WTC11 (cell line): ENCODE measurements around the gene FABP3. TPM values are rescaled to one million over a fixed set of nuclear protein-coding genes. Genes with fewer than 3 reads are reported as not detected.

ENCODE experiments used
- ATAC-seq: fragments of 200-7000 bp; cut with Tn5 transposase; 2 replicates; pipeline ENCODE4 v1.10.0; 2021; ENCODE audit warnings: mild to moderate bottlenecking, moderate library complexity
- CTCF ChIA-PET: fragments of 300-600 bp; sonication (Branson Sonifier 250); formaldehyde crosslinking; loops from one replicate; lab custom pipeline; 2021; ENCODE audit warnings: antibody characterized with exemption; lab: Charles Lee
- POLR2A ChIA-PET: fragments of 350-600 bp; sonication (Branson Sonifier 250); formaldehyde crosslinking; loops from one replicate; lab custom pipeline; 2021; ENCODE audit warnings: antibody characterized with exemption; lab: Charles Lee
- DNase-seq: peaks from one replicate; pipeline ENCODE4 v3.0.0; 2021; ENCODE audit warnings: low spot score
- H3K27ac Mint-ChIP-seq: 2 replicates; pipeline ENCODE4 v1.8.0; 2021; ENCODE audit warnings: mixed read lengths
- H3K27me3 Mint-ChIP-seq: 2 replicates; pipeline ENCODE4 v1.8.0; 2021; ENCODE audit warnings: low read depth, mild to moderate bottlenecking, moderate library complexity, mixed read lengths
- H3K36me3 Mint-ChIP-seq: 2 replicates; pipeline ENCODE4 v1.8.0; 2021; ENCODE audit warnings: mixed read lengths
- H3K4me1 Mint-ChIP-seq: 2 replicates; pipeline ENCODE4 v1.8.0; 2022; ENCODE audit warnings: mixed read lengths
- H3K4me3 Mint-ChIP-seq: 2 replicates; pipeline ENCODE4 v1.8.0; 2021; ENCODE audit warnings: mild to moderate bottlenecking, moderate library complexity, mixed read lengths
- H3K9me3 Mint-ChIP-seq: 2 replicates; pipeline ENCODE4 v1.8.0; 2021; ENCODE audit warnings: mixed read lengths
- E2F4 ChIP-seq: sonication (generic); formaldehyde crosslinking; IDR thresholded peaks from 2 replicates; pipeline ENCODE4 v1.8.1; 2022; ENCODE audit warnings: low read depth, mild to moderate bottlenecking, moderate library complexity, missing genetic modification reagents, borderline replicate concordance
- EMX1 ChIP-seq: fragments of 250-450 bp; sonication (Bioruptor Pico); IDR thresholded peaks from 2 replicates; pipeline ENCODE4 v1.8.0; 2021; ENCODE audit warnings: mild to moderate bottlenecking
- ETV6 ChIP-seq: sonication (generic); formaldehyde crosslinking; IDR thresholded peaks from 2 replicates; pipeline ENCODE4 v1.8.1; 2022; ENCODE audit warnings: mild to moderate bottlenecking, missing genetic modification reagents
- FOXJ3 ChIP-seq: sonication (generic); formaldehyde crosslinking; IDR thresholded peaks from 2 replicates; pipeline ENCODE4 v1.9.0; 2021; ENCODE audit warnings: missing genetic modification reagents, mild to moderate bottlenecking, borderline replicate concordance
- FOXP1 ChIP-seq: sonication (generic); formaldehyde crosslinking; IDR thresholded peaks from 2 replicates; pipeline ENCODE4 v1.8.0; 2022; ENCODE audit warnings: missing genetic modification reagents, mild to moderate bottlenecking, moderate library complexity, borderline replicate concordance
- GTF2I ChIP-seq: fragments of 250-450 bp; sonication (Bioruptor Pico); conservative IDR thresholded peaks from 2 replicates; pipeline ENCODE4 v1.4.0; 2021; ENCODE audit warnings: mild to moderate bottlenecking
- HMGA2 ChIP-seq: fragments of 250-450 bp; sonication (Bioruptor Pico); IDR thresholded peaks from 2 replicates; pipeline ENCODE4 v1.4.0; 2021; ENCODE audit warnings: mild to moderate bottlenecking, moderate library complexity
- IRF1 ChIP-seq: sonication (generic); formaldehyde crosslinking; IDR thresholded peaks from 2 replicates; pipeline ENCODE4 v1.8.0; 2023; ENCODE audit warnings: missing genetic modification reagents
- MAX ChIP-seq: sonication (generic); formaldehyde crosslinking; IDR thresholded peaks from 2 replicates; pipeline ENCODE4 v1.8.0; 2022; ENCODE audit warnings: mild to moderate bottlenecking, missing genetic modification reagents
- PREB ChIP-seq: sonication (generic); formaldehyde crosslinking; IDR thresholded peaks from 2 replicates; pipeline ENCODE4 v1.8.1; 2022; ENCODE audit warnings: mild to moderate bottlenecking, missing genetic modification reagents, moderate library complexity, borderline replicate concordance
- PRRX2 ChIP-seq: fragments of 250-450 bp; sonication (Bioruptor Pico); IDR thresholded peaks from 2 replicates; pipeline ENCODE4 v1.8.0; 2021; ENCODE audit warnings: mild to moderate bottlenecking
- RELA ChIP-seq: sonication (generic); formaldehyde crosslinking; IDR thresholded peaks from 2 replicates; pipeline ENCODE4 v1.8.1; 2022; ENCODE audit warnings: missing genetic modification reagents, mild to moderate bottlenecking, borderline replicate concordance
- SMAD4 ChIP-seq: sonication (generic); formaldehyde crosslinking; IDR thresholded peaks from 2 replicates; pipeline ENCODE4 v1.8.0; 2022; ENCODE audit warnings: mild to moderate bottlenecking, missing genetic modification reagents
- SOX15 ChIP-seq: fragments of 250-450 bp; sonication (Bioruptor Pico); IDR thresholded peaks from 2 replicates; pipeline ENCODE4 v1.9.0; 2021; ENCODE audit warnings: mild to moderate bottlenecking
- TEAD1 ChIP-seq: sonication (generic); formaldehyde crosslinking; IDR thresholded peaks from 2 replicates; pipeline ENCODE4 v1.8.0; 2022; ENCODE audit warnings: mild to moderate bottlenecking, missing genetic modification reagents
- TEAD4 ChIP-seq: sonication (generic); formaldehyde crosslinking; IDR thresholded peaks from 2 replicates; pipeline ENCODE4 v1.8.0; 2022; ENCODE audit warnings: mild to moderate bottlenecking, missing genetic modification reagents
- ZBTB43 ChIP-seq: sonication (generic); formaldehyde crosslinking; IDR thresholded peaks from 2 replicates; pipeline ENCODE4 v1.8.1; 2023; ENCODE audit warnings: mild to moderate bottlenecking, missing genetic modification reagents
- ZNF138 ChIP-seq: sonication (generic); formaldehyde crosslinking; conservative IDR thresholded peaks from 2 replicates; pipeline ENCODE4 v1.8.1; 2022; ENCODE audit warnings: mild to moderate bottlenecking, moderate library complexity, missing genetic modification reagents
- ZNF317 ChIP-seq: sonication (generic); formaldehyde crosslinking; IDR thresholded peaks from 2 replicates; pipeline ENCODE4 v1.8.1; 2023; ENCODE audit warnings: low read depth, mild to moderate bottlenecking, moderate library complexity, missing genetic modification reagents, borderline replicate concordance
- ZNF396 ChIP-seq: fragments of 250-450 bp; sonication (Bioruptor Pico); IDR thresholded peaks from 2 replicates; pipeline ENCODE4 v1.8.0; 2021; ENCODE audit warnings: mild to moderate bottlenecking, moderate library complexity, borderline replicate concordance
- ZNF423 ChIP-seq: fragments of 250-450 bp; sonication (Bioruptor Pico); IDR thresholded peaks from 2 replicates; pipeline ENCODE4 v2.1.2; 2022; ENCODE audit warnings: mild to moderate bottlenecking, moderate library complexity
- total RNA-seq: library from RNA; stranded (reverse); gene quantifications from 3 replicates; pipeline ENCODE4 v1.2.3, GENCODE V29; 2021
- TF ChIP-seq, protein P1 (sequence below): fragments of 250-450 bp; sonication (Bioruptor Pico); IDR thresholded peaks from 2 replicates; pipeline ENCODE4 v1.8.0; 2021; ENCODE audit warnings: mild to moderate bottlenecking
- TF ChIP-seq, protein P2 (sequence below): sonication (generic); formaldehyde crosslinking; IDR thresholded peaks from 2 replicates; pipeline ENCODE4 v1.8.1; 2023; ENCODE audit warnings: mild to moderate bottlenecking, missing genetic modification reagents, moderate library complexity

FABP3 gene
- total RNA-seq, 1 experiment from 2014 or later, result 25.0 TPM

- Mint-ChIP-seq H3K36me3 (no peaks in the 10 kb centered on the region), H3K9me3 (peaks cover 7% of the 10 kb centered on the region), H3K4me1 (peaks cover under 1% of the 10 kb centered on the region), H3K4me3 (no peak overlapping the region), H3K27me3 (peaks cover 11% of the 10 kb centered on the region), H3K27ac (no peak overlapping the region)
- DNase-seq, result no peak
- POLR2A ChIA-PET, result no interaction called here
- CTCF ChIA-PET, result no interaction called here
- ATAC-seq, result no peak
- TF ChIP-seq HMGA2 (no peak), PREB (CRISPR knock-in tag) (no peak), E2F4 (no peak), ETV6 (CRISPR knock-in tag) (no peak), TEAD4 (CRISPR knock-in tag) (no peak), MAX (CRISPR knock-in tag) (no peak), EMX1 (no peak)
Measured at GRCh38 chr1:31407029-31407626, 34.3 kb upstream of the FABP3 start.

DNA sequence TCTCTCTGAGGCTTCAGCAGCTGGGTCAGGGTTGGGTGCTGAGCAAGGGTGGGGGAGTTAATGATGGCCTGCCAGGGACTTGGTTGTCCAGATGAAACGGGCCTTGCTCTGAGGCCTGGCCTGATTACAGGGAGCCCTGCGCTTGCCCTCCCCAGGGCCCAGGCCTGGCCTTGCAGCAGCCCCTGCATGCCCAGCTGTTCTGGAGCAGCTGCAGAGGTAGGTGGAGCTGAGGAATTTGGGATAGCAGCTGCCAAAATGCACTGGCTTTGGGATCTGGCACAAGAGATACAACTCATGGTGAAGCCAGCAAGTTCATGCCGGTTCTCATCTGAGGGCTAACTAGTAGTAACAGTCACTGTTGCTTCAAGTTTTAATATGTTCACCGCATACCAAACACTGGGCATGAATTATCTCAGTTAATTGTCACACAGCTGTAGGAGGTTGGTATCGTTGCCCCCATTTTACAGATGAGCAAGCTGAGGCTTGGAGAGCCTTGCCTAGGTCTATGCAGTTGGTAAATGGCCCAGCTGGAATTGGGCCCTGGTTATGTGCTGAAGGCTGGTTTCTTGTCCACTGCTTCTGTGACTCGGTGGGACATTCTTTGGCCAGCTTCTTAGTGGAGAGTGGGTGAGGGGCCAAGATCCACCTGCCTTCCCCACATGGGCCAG lies 32.8 kb upstream of the FABP3 start:
- CTCF ChIA-PET, result interaction anchor here (1.2 to 1.9 kb wide), 2 partner anchors 11 to 16 kb away, joined by 5 to 7 read pairs; no protein-coding TSS in a partner anchor

DNA sequence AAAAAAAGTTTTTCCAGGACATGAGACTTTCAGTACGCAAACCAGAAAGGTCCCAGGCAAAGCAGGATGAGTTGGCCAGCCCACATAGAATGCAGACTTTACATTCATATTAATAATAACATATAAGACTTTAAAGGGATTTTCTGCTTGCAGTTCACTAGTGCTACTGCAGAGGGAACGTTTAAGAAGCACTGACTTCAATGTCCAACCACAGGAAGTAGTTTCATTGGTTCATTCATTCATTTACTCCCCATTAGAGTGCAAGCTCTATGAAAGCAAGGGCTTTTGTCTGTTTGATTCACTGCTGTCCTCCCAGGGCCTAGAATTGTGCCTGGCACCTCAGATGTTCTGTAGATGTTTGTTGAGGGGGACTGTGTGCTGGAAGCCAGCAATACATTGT lies 28.4 kb upstream of the FABP3 start:
- no peak overlapping the region for H3K4me3 Mint-ChIP-seq
- ATAC-seq (no peak), DNase-seq (no peak)
- peaks cover 7% of the 10 kb centered on the region for H3K9me3 Mint-ChIP-seq
- ChIA-PET CTCF (interaction anchor here (1.0 to 2.8 kb wide), 3 partner anchors 13 to 148 kb away, joined by 3 to 9 read pairs (median 7); no protein-coding TSS in a partner anchor), POLR2A (no interaction called here)
- peaks cover 2% of the 10 kb centered on the region; the same call in 1 of the 2 replicates for H3K27me3 Mint-ChIP-seq
- no peaks in the 10 kb centered on the region for H3K36me3 Mint-ChIP-seq
- peaks cover 9% of the 10 kb centered on the region for H3K4me1 Mint-ChIP-seq
- H3K27ac Mint-ChIP-seq, result no peak overlapping the region
- TF ChIP-seq IRF1 (no peak), ZNF317 (CRISPR knock-in tag) (no peak), ZNF396 (CRISPR knock-in tag) (no peak), GTF2I (no peak), PRRX2 (CRISPR knock-in tag) (no peak), TEAD1 (CRISPR knock-in tag) (no peak), ZBTB43 (no peak), FOXP1 (CRISPR knock-in tag) (no peak), TEAD4 (CRISPR knock-in tag) (no peak), E2F4 (no peak), SMAD4 (CRISPR knock-in tag) (no peak), FOXJ3 (no peak), SOX15 (CRISPR knock-in tag) (no peak), RELA (no peak), ZNF423 (no peak), ZNF138 (no peak)
- TF ChIP-seq, protein P1, sequence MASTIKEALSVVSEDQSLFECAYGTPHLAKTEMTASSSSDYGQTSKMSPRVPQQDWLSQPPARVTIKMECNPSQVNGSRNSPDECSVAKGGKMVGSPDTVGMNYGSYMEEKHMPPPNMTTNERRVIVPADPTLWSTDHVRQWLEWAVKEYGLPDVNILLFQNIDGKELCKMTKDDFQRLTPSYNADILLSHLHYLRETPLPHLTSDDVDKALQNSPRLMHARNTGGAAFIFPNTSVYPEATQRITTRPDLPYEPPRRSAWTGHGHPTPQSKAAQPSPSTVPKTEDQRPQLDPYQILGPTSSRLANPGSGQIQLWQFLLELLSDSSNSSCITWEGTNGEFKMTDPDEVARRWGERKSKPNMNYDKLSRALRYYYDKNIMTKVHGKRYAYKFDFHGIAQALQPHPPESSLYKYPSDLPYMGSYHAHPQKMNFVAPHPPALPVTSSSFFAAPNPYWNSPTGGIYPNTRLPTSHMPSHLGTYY (CRISPR knock-in tag), result no peak
- TF ChIP-seq, protein P2, sequence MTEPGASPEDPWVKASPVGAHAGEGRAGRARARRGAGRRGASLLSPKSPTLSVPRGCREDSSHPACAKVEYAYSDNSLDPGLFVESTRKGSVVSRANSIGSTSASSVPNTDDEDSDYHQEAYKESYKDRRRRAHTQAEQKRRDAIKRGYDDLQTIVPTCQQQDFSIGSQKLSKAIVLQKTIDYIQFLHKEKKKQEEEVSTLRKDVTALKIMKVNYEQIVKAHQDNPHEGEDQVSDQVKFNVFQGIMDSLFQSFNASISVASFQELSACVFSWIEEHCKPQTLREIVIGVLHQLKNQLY (CRISPR knock-in tag), result no peak

More for the DNA sequence above, 32.8 kb upstream of the FABP3 start:
- TF ChIP-seq EMX1, result no peak
- TF ChIP-seq FOXJ3, result no peak
- H3K9me3 Mint-ChIP-seq, result peaks cover 7% of the 10 kb centered on the region
- POLR2A ChIA-PET, result no interaction called here
- H3K27me3 Mint-ChIP-seq, result no peaks in the 10 kb centered on the region; the same call in 1 of the 2 replicates
- ATAC-seq, result no peak
- no peaks in the 10 kb centered on the region for H3K4me1 Mint-ChIP-seq
- no peaks in the 10 kb centered on the region for H3K36me3 Mint-ChIP-seq
- no peak overlapping the region for H3K4me3 Mint-ChIP-seq
- no peak for DNase-seq
- H3K27ac Mint-ChIP-seq, result no peak overlapping the region
